ENCODE data around the gene RTBDN. TPM values are rescaled to one million over a fixed set of nuclear protein-coding genes. Genes with fewer than 3 reads are reported as not detected.

The RTBDN gene
- total RNA-seq, 1 experiment from 2014 or later, result 0.21 TPM

Small RNAs within 50 kb of the gene (small RNA-seq; reads per million reads assigned to genes)
- gene MIR5684, result 0 reads per million in 2 experiments
- 0 reads per million in 2 experiments for gene MIR6794

Other genes with a start within 250 kb of the RTBDN start
- gene ZNF490, start 223.8 kb downstream of the RTBDN start, total RNA-seq (2014; rRNA removed; shearing (Covaris generic)), result 5.2 and 5.5 TPM in 2 replicates
- gene ZNF791, start 223.7 kb downstream of the RTBDN start, total RNA-seq (2014; rRNA removed; shearing (Covaris generic)), result 11.4 and 12.4 TPM in 2 replicates
- gene MAN2B1, start 167.8 kb downstream of the RTBDN start, total RNA-seq (2014; rRNA removed; shearing (Covaris generic)), result 32.0 and 33.5 TPM in 2 replicates
- gene WDR83, start 167.8 kb downstream of the RTBDN start, total RNA-seq (2014; rRNA removed; shearing (Covaris generic)), result 2.9 and 8.0 TPM in 2 replicates
- 52.7 and 57.8 TPM in 2 replicates for gene DHPS, start 152.7 kb downstream of the RTBDN start, total RNA-seq (2014; rRNA removed; shearing (Covaris generic))
- gene GNG14, start 146.6 kb downstream of the RTBDN start, total RNA-seq (2014; rRNA removed; shearing (Covaris generic)), result not detected in 2 replicates
- gene FBXW9, start 137.9 kb downstream of the RTBDN start, total RNA-seq (2014; rRNA removed; shearing (Covaris generic)), result 6.1 and 8.6 TPM in 2 replicates
- 13.9 and 18.2 TPM in 2 replicates for gene TNPO2, start 110.6 kb downstream of the RTBDN start, total RNA-seq (2014; rRNA removed; shearing (Covaris generic))
- gene TRIR, start 99.9 kb downstream of the RTBDN start, total RNA-seq (2014; rRNA removed; shearing (Covaris generic)), result 180 and 188 TPM in 2 replicates
- 100 and 120 TPM in 2 replicates for gene GET3, start 97.1 kb downstream of the RTBDN start, total RNA-seq (2014; rRNA removed; shearing (Covaris generic))
- gene BEST2, start 82.8 kb downstream of the RTBDN start, total RNA-seq (2014; rRNA removed; shearing (Covaris generic)), result not detected in 2 replicates
- 4.9 and 5.7 TPM in 2 replicates for gene HOOK2, start 59.0 kb downstream of the RTBDN start, total RNA-seq (2014; rRNA removed; shearing (Covaris generic))
- gene JUNB, start 43.1 kb downstream of the RTBDN start, total RNA-seq (2014; rRNA removed; shearing (Covaris generic)), result 30.1 and 30.7 TPM in 2 replicates
- gene PRDX2, start 32.8 kb downstream of the RTBDN start, total RNA-seq (2014; rRNA removed; shearing (Covaris generic)), result not detected in 2 replicates
- 4.7 TPM in 1 of 2 replicates, not detected in the other for gene THSD8, start 32.5 kb downstream of the RTBDN start, total RNA-seq (2014; rRNA removed; shearing (Covaris generic))
- 27.6 and 29.2 TPM in 2 replicates for gene RNASEH2A, start 28.0 kb downstream of the RTBDN start, total RNA-seq (2014; rRNA removed; shearing (Covaris generic))
- gene MAST1, start 3.9 kb upstream of the RTBDN start, total RNA-seq (2014; rRNA removed; shearing (Covaris generic)), result 1.9 and 2.3 TPM in 2 replicates
- 74.1 and 75.9 TPM in 2 replicates for gene DNASE2, start 46.9 kb upstream of the RTBDN start, total RNA-seq (2014; rRNA removed; shearing (Covaris generic))
- 0.24 TPM in 1 of 2 replicates, not detected in the other for gene KLF1, start 52.6 kb upstream of the RTBDN start, total RNA-seq (2014; rRNA removed; shearing (Covaris generic))
- 14.2 and 20.5 TPM in 2 replicates for gene GCDH, start 56.6 kb upstream of the RTBDN start, total RNA-seq (2014; rRNA removed; shearing (Covaris generic))
- 0.50 and 0.64 TPM in 2 replicates for gene SYCE2, start 84.7 kb upstream of the RTBDN start, total RNA-seq (2014; rRNA removed; shearing (Covaris generic))
- 42.1 and 44.7 TPM in 2 replicates for gene FARSA, start 99.1 kb upstream of the RTBDN start, total RNA-seq (2014; rRNA removed; shearing (Covaris generic))
- gene CALR, start 104.0 kb upstream of the RTBDN start, total RNA-seq (2014; rRNA removed; shearing (Covaris generic)), result 1,274 and 1,279 TPM in 2 replicates
- gene RAD23A, start 111.3 kb upstream of the RTBDN start, total RNA-seq (2014; rRNA removed; shearing (Covaris generic)), result 126 and 134 TPM in 2 replicates
- 39.6 and 45.7 TPM in 2 replicates for gene GADD45GIP1, start 122.6 kb upstream of the RTBDN start, total RNA-seq (2014; rRNA removed; shearing (Covaris generic))
- gene DAND5, start 135.0 kb upstream of the RTBDN start, total RNA-seq (2014; rRNA removed; shearing (Covaris generic)), result not detected in 2 replicates
- gene NFIX, start 160.9 kb upstream of the RTBDN start, total RNA-seq (2014; rRNA removed; shearing (Covaris generic)), result 4.2 and 4.9 TPM in 2 replicates

Measured in SK-MEL-5 (cell line).